ENCODE data around the gene RP9.

Gene RP9

GRCh38 chr7:33109005-33109757, at the start of gene RP9:
Gene RP9, minus strand, starts transcription at chr7:33109404. Its CDS starts 32 bp downstream, at chr7:33109372.
- peak; percentile 92 for DNase-seq

GRCh38 chr7:33157781-33158180, 48.6 kb upstream of the RP9 start:
- DNase-seq: no peak

GRCh38 chr7:33157311-33157710, 48.1 kb upstream of the RP9 start:
- DNase-seq: no peak

GRCh38 chr7:33156441-33156840, 47.2 kb upstream of the RP9 start:
- no peak for DNase-seq

GRCh38 chr7:33155811-33156210, 46.6 kb upstream of the RP9 start:
- DNase-seq: no peak

GRCh38 chr7:33152087-33152486, 42.9 kb upstream of the RP9 start:
- no peak for DNase-seq

GRCh38 chr7:33145156-33145555, 36.0 kb upstream of the RP9 start:
- DNase-seq: no peak

GRCh38 chr7:33143996-33144718, 35.0 kb upstream of the RP9 start:
- DNase-seq: no peak

GRCh38 chr7:33142585-33142984, 33.4 kb upstream of the RP9 start:
- no peak for DNase-seq

GRCh38 chr7:33137103-33137502, 27.9 kb upstream of the RP9 start:
- no peak for DNase-seq

- no peak for DNase-seq
Measured at GRCh38 chr7:33130184-33130583, 21.0 kb upstream of the RP9 start.

- DNase-seq: no peak
Measured at GRCh38 chr7:33129806-33130153, 20.6 kb upstream of the RP9 start.

- DNase-seq: peak; percentile 99
Measured at GRCh38 chr7:33128990-33129805, 20.0 kb upstream of the RP9 start, which contains the start of gene BBS9. Gene BBS9, plus strand, starts transcription at chr7:33129564. Its CDS starts 16,689 bp downstream, at chr7:33146253.

- no peak for DNase-seq
Measured at GRCh38 chr7:33128631-33128989, 19.4 kb upstream of the RP9 start.

- DNase-seq: no peak
Measured at GRCh38 chr7:33127085-33127484, 17.9 kb upstream of the RP9 start.

GRCh38 chr7:33118383-33118782, 9.2 kb upstream of the RP9 start:
- no peak for DNase-seq

- DNase-seq: no peak
Measured at GRCh38 chr7:33114976-33115375, 5.8 kb upstream of the RP9 start.

- DNase-seq: no peak
Measured at GRCh38 chr7:33111614-33112013, 2.4 kb upstream of the RP9 start.

GRCh38 chr7:33109758-33110238, 594 bp upstream of the RP9 start:
- no peak for DNase-seq

- no peak for DNase-seq
Measured at GRCh38 chr7:33108554-33109004, 625 bp downstream of the RP9 start.

GRCh38 chr7:33107136-33108066, 1.8 kb downstream of the RP9 start:
- DNase-seq: peak; percentile 72

- no peak for DNase-seq
Measured at GRCh38 chr7:33101906-33102305, 7.3 kb downstream of the RP9 start.
